Measurements from ENCODE around the gene TFB1M.

Gene TFB1M

GRCh38 chr6:155207223-155207622, 107.1 kb downstream of the TFB1M start:
- Histone ChIP-seq H3K9me3 (ENCODE audit: control insufficient read depth, insufficient read depth, low read depth, low read length) (no peaks in the 10 kb centered on the region), H3K4me1 (ENCODE audit: control insufficient read depth, insufficient read depth, low read length) (no peaks in the 10 kb centered on the region), H3K36me3 (ENCODE audit: control insufficient read depth in 2 of 2, insufficient read depth in 1 of 2, low read length in 2 of 2) (peaks cover 0 to 5% of the 10 kb centered on the region in 2 experiments; a peak in 2 of 3 replicates), H3K27ac (ENCODE audit: extremely low read depth, low read depth, low read length) (no peak overlapping the region), H3K4me3 (ENCODE audit: low read depth, low read length) (no peak overlapping the region)
- TF ChIP-seq ZNF521 (tag by site-specific recombination; IDR thresholded peaks at IDR 0.05) (no peak), ZNF121 (tag by site-specific recombination; IDR thresholded peaks at IDR 0.05) (no peak), ZNF558 (tag by site-specific recombination; IDR thresholded peaks at IDR 0.05) (no peak), KLF16 (tag by site-specific recombination; IDR thresholded peaks at IDR 0.05) (no peak), ZFP3 (tag by site-specific recombination; IDR thresholded peaks at IDR 0.05; ENCODE audit: low read depth) (no peak), ZNF18 (tag by site-specific recombination; IDR thresholded peaks at IDR 0.05) (no peak), ZNF530 (tag by site-specific recombination; IDR thresholded peaks at IDR 0.05; ENCODE audit: low read depth) (no peak), TRIM28 (IDR thresholded peaks at IDR 0.05; ENCODE audit: borderline replicate concordance, low read length) (no peak), ZNF549 (tag by site-specific recombination; IDR thresholded peaks at IDR 0.05) (no peak), ZNF398 (tag by site-specific recombination; IDR thresholded peaks at IDR 0.05) (no peak), ZNF701 (tag by site-specific recombination; IDR thresholded peaks at IDR 0.05) (no peak), REPIN1 (tag by site-specific recombination; IDR thresholded peaks at IDR 0.05; ENCODE audit: low read depth) (no peak), ZNF544 (tag by site-specific recombination; IDR thresholded peaks at IDR 0.05) (no peak), ZNF23 (tag by site-specific recombination; IDR thresholded peaks at IDR 0.05; ENCODE audit: borderline replicate concordance) (no peak), ZNF514 (tag by site-specific recombination; IDR thresholded peaks at IDR 0.05) (no peak), ZNF37A (tag by site-specific recombination; IDR thresholded peaks at IDR 0.05) (no peak)
- ChIA-PET POLR2A (no interaction called here), CTCF (interaction anchor here (0.5 to 1.3 kb wide), 3 partner anchors 9 to 930 kb away, joined by 3 to 5 read pairs (median 3); no protein-coding TSS in a partner anchor)
